Testis (tissue), 2 donors: ENCODE data around the gene MYO18B.

Source experiments
- POLR2A ChIP-seq: fragments of 450-650 bp; IDR thresholded peaks from one replicate; pipeline ENCODE4 v1.6.1; 2017; ENCODE audit warnings: antibody characterized with exemption, mild to moderate bottlenecking, moderate library complexity
- TF ChIP-seq, protein P1 (sequence below), 3 experiments: fragments of 450-650 bp in 2 of 3; fragments of 200-600 bp in 1 of 3; sonication (generic) in 1 of 3; IDR thresholded peaks; one replicate each; pipeline ENCODE4 v1.5.1; 2016 to 2019; ENCODE audit warnings: antibody characterized with exemption in 3 of 3, mild to moderate bottlenecking in 2 of 3, moderate library complexity in 1 of 3

DNA sequence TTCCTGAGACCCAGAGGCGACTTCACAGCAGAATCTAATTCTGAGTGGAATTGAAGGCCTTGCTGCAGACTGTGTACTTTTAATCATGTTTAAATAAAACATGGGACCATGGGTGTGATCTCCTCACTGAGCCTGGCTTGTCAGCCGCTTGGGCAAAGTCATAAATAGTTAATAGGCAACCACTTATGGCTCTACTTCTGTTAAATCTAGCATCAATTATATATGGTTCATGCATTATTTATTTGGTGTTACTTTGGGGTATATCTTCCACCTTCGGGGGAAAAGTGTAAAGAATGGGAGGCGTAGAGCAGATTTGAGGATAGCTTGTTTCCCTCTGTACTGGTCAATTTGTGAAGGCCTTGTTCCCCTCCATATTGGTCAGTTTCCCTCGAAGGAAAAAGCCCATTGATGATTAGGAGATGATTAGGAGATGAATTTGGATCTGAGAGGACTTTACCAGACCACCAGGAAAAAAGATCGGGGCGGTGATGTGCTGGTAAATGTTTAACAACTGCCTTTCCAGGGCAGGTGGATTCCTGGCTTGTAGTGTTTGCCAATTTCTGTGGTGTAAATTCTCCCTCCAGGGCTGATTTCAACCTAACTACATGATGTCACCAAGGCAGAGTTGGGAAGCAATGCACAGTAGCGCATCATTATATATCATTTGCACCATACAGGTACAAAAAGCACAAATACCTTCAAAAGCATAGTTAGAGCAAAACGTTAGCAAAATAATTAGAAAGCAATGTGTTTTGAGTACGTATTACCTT is 223.2 kb downstream of the MYO18B start:
- TF ChIP-seq, protein P1, sequence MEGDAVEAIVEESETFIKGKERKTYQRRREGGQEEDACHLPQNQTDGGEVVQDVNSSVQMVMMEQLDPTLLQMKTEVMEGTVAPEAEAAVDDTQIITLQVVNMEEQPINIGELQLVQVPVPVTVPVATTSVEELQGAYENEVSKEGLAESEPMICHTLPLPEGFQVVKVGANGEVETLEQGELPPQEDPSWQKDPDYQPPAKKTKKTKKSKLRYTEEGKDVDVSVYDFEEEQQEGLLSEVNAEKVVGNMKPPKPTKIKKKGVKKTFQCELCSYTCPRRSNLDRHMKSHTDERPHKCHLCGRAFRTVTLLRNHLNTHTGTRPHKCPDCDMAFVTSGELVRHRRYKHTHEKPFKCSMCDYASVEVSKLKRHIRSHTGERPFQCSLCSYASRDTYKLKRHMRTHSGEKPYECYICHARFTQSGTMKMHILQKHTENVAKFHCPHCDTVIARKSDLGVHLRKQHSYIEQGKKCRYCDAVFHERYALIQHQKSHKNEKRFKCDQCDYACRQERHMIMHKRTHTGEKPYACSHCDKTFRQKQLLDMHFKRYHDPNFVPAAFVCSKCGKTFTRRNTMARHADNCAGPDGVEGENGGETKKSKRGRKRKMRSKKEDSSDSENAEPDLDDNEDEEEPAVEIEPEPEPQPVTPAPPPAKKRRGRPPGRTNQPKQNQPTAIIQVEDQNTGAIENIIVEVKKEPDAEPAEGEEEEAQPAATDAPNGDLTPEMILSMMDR (IDR thresholded peaks at IDR 0.05): no peak
- no peak for TF ChIP-seq POLR2A
